Measurements from ENCODE around the gene KCNC1.

GRCh38 chr11:17769218-17769617, 34.6 kb downstream of the KCNC1 start:
- TF ChIP-seq POLR2A (IDR thresholded peaks at IDR 0.05; ENCODE audit: low read depth) (no peak), POLR2AphosphoS5 (IDR thresholded peaks at IDR 0.05) (no peak)
- TF ChIP-seq, protein P1, sequence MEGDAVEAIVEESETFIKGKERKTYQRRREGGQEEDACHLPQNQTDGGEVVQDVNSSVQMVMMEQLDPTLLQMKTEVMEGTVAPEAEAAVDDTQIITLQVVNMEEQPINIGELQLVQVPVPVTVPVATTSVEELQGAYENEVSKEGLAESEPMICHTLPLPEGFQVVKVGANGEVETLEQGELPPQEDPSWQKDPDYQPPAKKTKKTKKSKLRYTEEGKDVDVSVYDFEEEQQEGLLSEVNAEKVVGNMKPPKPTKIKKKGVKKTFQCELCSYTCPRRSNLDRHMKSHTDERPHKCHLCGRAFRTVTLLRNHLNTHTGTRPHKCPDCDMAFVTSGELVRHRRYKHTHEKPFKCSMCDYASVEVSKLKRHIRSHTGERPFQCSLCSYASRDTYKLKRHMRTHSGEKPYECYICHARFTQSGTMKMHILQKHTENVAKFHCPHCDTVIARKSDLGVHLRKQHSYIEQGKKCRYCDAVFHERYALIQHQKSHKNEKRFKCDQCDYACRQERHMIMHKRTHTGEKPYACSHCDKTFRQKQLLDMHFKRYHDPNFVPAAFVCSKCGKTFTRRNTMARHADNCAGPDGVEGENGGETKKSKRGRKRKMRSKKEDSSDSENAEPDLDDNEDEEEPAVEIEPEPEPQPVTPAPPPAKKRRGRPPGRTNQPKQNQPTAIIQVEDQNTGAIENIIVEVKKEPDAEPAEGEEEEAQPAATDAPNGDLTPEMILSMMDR (IDR thresholded peaks at IDR 0.05) = no peak

Data from esophagus muscularis mucosa (tissue), 3 donors.